Keratinocyte (primary cell): ENCODE measurements around the gene RTN4RL2. TPM values are rescaled to one million over a fixed set of nuclear protein-coding genes. Genes with fewer than 3 reads are reported as not detected.

ENCODE experiments used
- DNase-seq: peaks from one replicate; pipeline ENCODE4 v3.0.0-alpha.2; 2011; ENCODE audit warnings: low read depth, missing footprints, low spot score
- FAIRE-seq: peaks from 2 replicates; lab custom pipeline; 2011; peaks lifted over from hg19 to GRCh38; lab: Jason Lieb, UNC
- H2AFZ ChIP-seq: 2 replicates; pipeline ENCODE4 v1.6.0; 2012; ENCODE audit warnings: low read length, control low read depth, inconsistent platforms; ENCODE audit not compliant: control insufficient read depth
- H3K27ac ChIP-seq: 2 replicates; pipeline ENCODE4 v1.5.1; 2011; ENCODE audit warnings: low read length; ENCODE audit not compliant: control insufficient read depth, insufficient read depth
- H3K27me3 ChIP-seq: 3 replicates; pipeline ENCODE4 v1.6.0; 2011; ENCODE audit warnings: low read length; ENCODE audit not compliant: control insufficient read depth, insufficient read depth; ENCODE audit errors: extremely low read depth
- H3K36me3 ChIP-seq, 2 experiments: 2 replicates in 1 of 2; 3 replicates in 1 of 2; pipeline ENCODE4 v1.5.1; 2011; ENCODE audit warnings: low read length in 2 of 2, mild to moderate bottlenecking in 1 of 2; ENCODE audit not compliant: control insufficient read depth in 2 of 2, insufficient read depth in 2 of 2; ENCODE audit errors: extremely low read depth in 1 of 2
- H3K4me1 ChIP-seq: 3 replicates; pipeline ENCODE4 v1.5.1; 2011; ENCODE audit warnings: low read length; ENCODE audit not compliant: control insufficient read depth, insufficient read depth; ENCODE audit errors: extremely low read depth
- H3K4me2 ChIP-seq: 3 replicates; pipeline ENCODE4 v1.6.0; 2011; ENCODE audit warnings: low read depth, low read length; ENCODE audit not compliant: control insufficient read depth, insufficient read depth; ENCODE audit errors: extremely low read depth
- H3K4me3 ChIP-seq, 3 experiments: fragments of 200-600 bp in 1 of 3; sonication (generic) in 1 of 3; 2 replicates in 2 of 3; 3 replicates in 1 of 3; pipeline ENCODE4 v1.5.1; 2011 to 2016; ENCODE audit warnings: low read length in 3 of 3, mild to moderate bottlenecking in 3 of 3, control low read depth in 2 of 3, inconsistent platforms in 1 of 3, low read depth in 1 of 3, mixed read lengths in 1 of 3, mixed run types in 1 of 3, moderate library complexity in 1 of 3; ENCODE audit not compliant: control insufficient read depth in 2 of 3, insufficient read depth in 2 of 3; ENCODE audit errors: extremely low read depth in 1 of 3
- H3K79me2 ChIP-seq: 2 replicates; pipeline ENCODE4 v1.6.0; 2012; ENCODE audit warnings: low read length; ENCODE audit not compliant: control insufficient read depth, insufficient read depth
- H3K9ac ChIP-seq: 3 replicates; pipeline ENCODE4 v1.6.0; 2011; ENCODE audit warnings: low read length; ENCODE audit not compliant: control insufficient read depth, insufficient read depth; ENCODE audit errors: extremely low read depth
- H3K9me1 ChIP-seq: 3 replicates; pipeline ENCODE4 v1.6.0; 2011; ENCODE audit warnings: low read length; ENCODE audit not compliant: control insufficient read depth, insufficient read depth; ENCODE audit errors: extremely low read depth
- H3K9me3 ChIP-seq: 2 replicates; pipeline ENCODE4 v1.5.1; 2012; ENCODE audit warnings: low read depth, low read length; ENCODE audit not compliant: control insufficient read depth
- H4K20me1 ChIP-seq: 3 replicates; pipeline ENCODE4 v1.6.0; 2011; ENCODE audit warnings: low read length; ENCODE audit not compliant: control insufficient read depth, insufficient read depth; ENCODE audit errors: extremely low read depth
- CTCF ChIP-seq, 3 experiments: IDR thresholded peaks in 1 of 3; conservative IDR thresholded peaks in 1 of 3; optimal IDR thresholded peaks in 1 of 3; 2 replicates in 2 of 3; 3 replicates in 1 of 3; pipeline versions ENCODE3 to v1.5.1; 2011; ENCODE audit warnings: low read length in 3 of 3, mild to moderate bottlenecking in 3 of 3, moderate library complexity in 2 of 3, control low read depth in 1 of 3, inconsistent platforms in 1 of 3; ENCODE audit not compliant: insufficient read depth in 2 of 3; ENCODE audit errors: extremely low read depth in 1 of 3
- EZH2 ChIP-seq: IDR thresholded peaks from one replicate; pipeline ENCODE4 v1.6.1; 2012; ENCODE audit warnings: inconsistent platforms, mild to moderate bottlenecking, low read length, moderate library complexity
- dilution Hi-C: fragments of 300-500 bp; cut with MboI; formaldehyde crosslinking; loops from one replicate; pipeline ENCODE4 v1.7.0; 2020; ENCODE audit warnings: low sequenced_read_pairs; ENCODE audit not compliant: extremely low pct_ligation_motif_present
- polyA plus RNA-seq, 5 experiments: library from polyadenylated mRNA; depleted of rRNA in 3 of 5; stranded (reverse) in 3 of 5; stranded (forward) in 1 of 5; unstranded in 1 of 5; fragments of >200 nt; gene quantifications; 1 replicate in 1 of 5; 2 replicates in 3 of 5; 3 replicates in 1 of 5; pipeline versions ENCODE4 v1.2.1 to v1.2.3, GENCODE V29; 2011 to 2012; ENCODE audit warnings: missing spikeins in 2 of 5, low read depth in 1 of 5, low replicate concordance in 1 of 5

The RTN4RL2 gene
- polyA plus RNA-seq, 1 donor (not counting 4 experiments of a cell fraction or from before 2014, with no cell fraction given), result 0.03 TPM

- Histone ChIP-seq H3K9me3 (no peaks in the 10 kb centered on the region), H3K79me2 (no peaks in the 10 kb centered on the region), H3K36me3 (no peaks in the 10 kb centered on the region), H3K9ac (no peak overlapping the region), H3K27ac (no peak overlapping the region), H3K4me1 (peaks cover 8% of the 10 kb centered on the region), H3K4me2 (no peak overlapping the region), H3K9me1 (no peaks in the 10 kb centered on the region), H2AFZ (no peak overlapping the region), H3K27me3 (peaks cover 35% of the 10 kb centered on the region), H3K4me3 (no peak overlapping the region), H4K20me1 (no peaks in the 10 kb centered on the region)
- dilution Hi-C loops, result no loop called here
- DNase-seq (no peak), FAIRE-seq (no peak)
- TF ChIP-seq EZH2 (no peak), CTCF (optimal IDR thresholded peaks at IDR 0.05 in 1 of 3, IDR thresholded peaks at IDR 0.05 in 1 of 3, conservative IDR thresholded peaks at IDR 0.05 in 1 of 3; ENCODE audit: extremely low read depth in 1 of 3, insufficient read depth in 2 of 3, low read length in 3 of 3) (no peak)
Measured at GRCh38 chr11:57479021-57479663, 18.8 kb downstream of the RTN4RL2 start.

- Histone ChIP-seq H3K4me1 (peaks cover 8% of the 10 kb centered on the region), H3K4me3 (no peak overlapping the region), H3K4me2 (no peak overlapping the region), H3K79me2 (no peaks in the 10 kb centered on the region), H3K27ac (no peak overlapping the region), H3K9me3 (no peaks in the 10 kb centered on the region), H3K27me3 (peaks cover 35% of the 10 kb centered on the region), H4K20me1 (no peaks in the 10 kb centered on the region), H3K9ac (no peak overlapping the region), H3K9me1 (no peaks in the 10 kb centered on the region), H3K36me3 (no peaks in the 10 kb centered on the region), H2AFZ (no peak overlapping the region)
- DNase-seq (no peak), FAIRE-seq (no peak)
- dilution Hi-C loops, result no loop called here
- TF ChIP-seq EZH2 (no peak), CTCF (optimal IDR thresholded peaks at IDR 0.05 in 1 of 3, IDR thresholded peaks at IDR 0.05 in 1 of 3, conservative IDR thresholded peaks at IDR 0.05 in 1 of 3; ENCODE audit: extremely low read depth in 1 of 3, insufficient read depth in 2 of 3, low read length in 3 of 3) (no peak)
Measured at GRCh38 chr11:57479911-57480310, 19.6 kb downstream of the RTN4RL2 start.
